Neural progenitor cell (in vitro differentiated cells): ENCODE results near the gene HIP1R. TPM values are rescaled to one million over a fixed set of nuclear protein-coding genes. Genes with fewer than 3 reads are reported as not detected.

Experiments used
- DNase-seq: peaks from one replicate; pipeline ENCODE4 v3.0.0-alpha.2; 2016; ENCODE audit warnings: low spot score
- H2AFZ ChIP-seq: fragments of 200-600 bp; sonication (generic); replicated peaks from 2 replicates; pipeline ENCODE4 v1.6.1; 2016; ENCODE audit warnings: antibody characterized with exemption
- H3F3A ChIP-seq: fragments of 200-600 bp; sonication (generic); 2 replicates; pipeline ENCODE4 v1.6.1; 2016; ENCODE audit warnings: antibody characterized with exemption, low read depth
- H3K27ac ChIP-seq: fragments of 200-600 bp; sonication (generic); 2 replicates; pipeline ENCODE4 v1.5.1; 2016; ENCODE audit warnings: mild to moderate bottlenecking
- H3K27me3 ChIP-seq: fragments of 200-600 bp; sonication (generic); 2 replicates; pipeline ENCODE4 v1.6.1; 2016; ENCODE audit warnings: mild to moderate bottlenecking, moderate library complexity
- H3K36me3 ChIP-seq: fragments of 200-600 bp; sonication (generic); 2 replicates; pipeline ENCODE4 v1.5.1; 2016
- H3K4me1 ChIP-seq: fragments of 200-600 bp; sonication (generic); 2 replicates; pipeline ENCODE4 v1.6.1; 2016; ENCODE audit warnings: mixed run types
- H3K4me2 ChIP-seq: fragments of 200-600 bp; sonication (generic); 2 replicates; pipeline ENCODE4 v1.6.1; 2016
- H3K4me3 ChIP-seq: fragments of 200-600 bp; sonication (generic); 2 replicates; pipeline ENCODE4 v1.5.1; 2016
- H3K79me2 ChIP-seq: fragments of 200-600 bp; sonication (generic); 2 replicates; pipeline ENCODE4 v1.6.1; 2016; ENCODE audit warnings: low read depth
- H3K9ac ChIP-seq: fragments of 200-600 bp; sonication (generic); 2 replicates; pipeline ENCODE4 v1.6.1; 2016
- H3K9me3 ChIP-seq: fragments of 200-600 bp; sonication (generic); 2 replicates; pipeline ENCODE4 v1.5.1; 2016; ENCODE audit warnings: low read depth
- H4K20me1 ChIP-seq: fragments of 200-600 bp; sonication (generic); 2 replicates; pipeline ENCODE4 v1.6.1; 2016; ENCODE audit warnings: low read depth
- H3K27ac Mint-ChIP-seq: 3 replicates; pipeline ENCODE4 v1.8.0; 2021; ENCODE audit warnings: mixed read lengths
- H3K27me3 Mint-ChIP-seq: 2 replicates; pipeline ENCODE4 v1.8.0; 2022; ENCODE audit warnings: low read depth, mild to moderate bottlenecking, inconsistent platforms, moderate library complexity, mixed read lengths; ENCODE audit not compliant: insufficient read depth
- H3K36me3 Mint-ChIP-seq: 3 replicates; pipeline ENCODE4 v1.8.0; 2021; ENCODE audit warnings: mixed read lengths
- H3K4me1 Mint-ChIP-seq: 3 replicates; pipeline ENCODE4 v1.8.0; 2021; ENCODE audit warnings: mixed read lengths
- H3K4me3 Mint-ChIP-seq: 3 replicates; pipeline ENCODE4 v1.8.0; 2021; ENCODE audit warnings: mild to moderate bottlenecking, moderate library complexity, mixed read lengths
- H3K9me3 Mint-ChIP-seq: 3 replicates; pipeline ENCODE4 v1.8.0; 2020; ENCODE audit warnings: mixed read lengths
- CTCF ChIP-seq: fragments of 200-600 bp; sonication (generic); IDR thresholded peaks from 2 replicates; pipeline ENCODE4 v1.5.1; 2017; ENCODE audit warnings: antibody characterized with exemption, mild to moderate bottlenecking
- EZH2 ChIP-seq: fragments of 200-600 bp; sonication (generic); IDR thresholded peaks from 2 replicates; pipeline ENCODE4 v1.6.1; 2017; ENCODE audit warnings: antibody characterized with exemption, mild to moderate bottlenecking, moderate library complexity
- EZH2phosphoT487 ChIP-seq: fragments of 200-600 bp; sonication (generic); IDR thresholded peaks from 2 replicates; pipeline ENCODE4 v1.6.1; 2017; ENCODE audit warnings: antibody characterized with exemption
- total RNA-seq: library from RNA; depleted of rRNA; stranded (reverse); fragments of >200 nt; gene quantifications from 2 replicates; pipeline ENCODE4 v1.2.3, GENCODE V29; 2015; ENCODE audit warnings: low replicate concordance

The HIP1R gene
- total RNA-seq, 1 donor from 2014 or later = 19.3 TPM

DNA sequence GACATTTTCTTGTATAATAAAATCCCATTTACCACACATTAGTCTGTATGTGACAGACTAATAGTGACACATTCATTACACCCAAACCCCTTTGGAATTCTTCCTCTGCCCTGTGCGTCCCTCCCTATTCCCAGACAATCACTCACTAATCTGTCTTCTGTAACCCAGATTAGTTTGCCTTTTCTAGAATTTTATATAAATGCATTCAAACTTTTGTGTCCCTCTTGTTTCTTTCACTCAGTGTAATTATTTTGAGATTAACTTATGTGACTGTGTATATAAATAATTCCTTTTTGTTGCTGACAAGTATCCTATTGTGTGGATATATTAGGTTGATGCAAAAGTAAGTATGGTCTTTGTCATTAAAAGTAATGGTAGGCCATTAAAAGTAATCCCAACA lies 27.6 kb upstream of the HIP1R start:
- Histone ChIP-seq H3K9me3 (no peaks in the 10 kb centered on the region), H3K79me2 (no peaks in the 10 kb centered on the region), H3K27ac (no peak overlapping the region), H3K4me2 (no peak overlapping the region), H3K27me3 (no peaks in the 10 kb centered on the region), H3K4me3 (no peak overlapping the region), H3F3A (no peaks in the 10 kb centered on the region), H4K20me1 (no peaks in the 10 kb centered on the region), H3K36me3 (no peaks in the 10 kb centered on the region), H3K9ac (no peak overlapping the region), H3K4me1 (no peaks in the 10 kb centered on the region), H2AFZ (no peak overlapping the region)
- no peaks in the 10 kb centered on the region for H3K9me3 Mint-ChIP-seq
- no peak for DNase-seq
- no peaks in the 10 kb centered on the region for H3K36me3 Mint-ChIP-seq
- H3K4me1 Mint-ChIP-seq = no peaks in the 10 kb centered on the region
- H3K27me3 Mint-ChIP-seq = no peaks in the 10 kb centered on the region
- H3K27ac Mint-ChIP-seq = no peak overlapping the region
- H3K4me3 Mint-ChIP-seq = no peak overlapping the region
- TF ChIP-seq CTCF (no peak), EZH2phosphoT487 (no peak), EZH2 (no peak)

GRCh38 chr12:122811777-122812176 lies 23.5 kb upstream of the HIP1R start:
- Mint-ChIP-seq H3K27me3 (no peaks in the 10 kb centered on the region), H3K4me3 (no peak overlapping the region), H3K27ac (no peak overlapping the region), H3K4me1 (no peaks in the 10 kb centered on the region), H3K36me3 (peaks cover 3% of the 10 kb centered on the region), H3K9me3 (no peaks in the 10 kb centered on the region)
- H3K4me3 ChIP-seq = no peak overlapping the region
- H3K9me3 ChIP-seq = no peaks in the 10 kb centered on the region
- H3K36me3 ChIP-seq = no peaks in the 10 kb centered on the region
- no peak overlapping the region for H3K9ac ChIP-seq
- no peaks in the 10 kb centered on the region for H3K27me3 ChIP-seq
- H3K4me2 ChIP-seq = no peak overlapping the region
- no peaks in the 10 kb centered on the region for H4K20me1 ChIP-seq
- H3F3A ChIP-seq = no peaks in the 10 kb centered on the region
- DNase-seq = no peak
- TF ChIP-seq EZH2 (no peak), EZH2phosphoT487 (no peak), CTCF (no peak)
- H3K27ac ChIP-seq = no peak overlapping the region
- H3K4me1 ChIP-seq = no peaks in the 10 kb centered on the region
- H3K79me2 ChIP-seq = no peaks in the 10 kb centered on the region
- no peak overlapping the region for H2AFZ ChIP-seq

GRCh38 chr12:122813310-122813713 lies 21.9 kb upstream of the HIP1R start:
- Histone ChIP-seq H3F3A (no peaks in the 10 kb centered on the region), H3K4me1 (no peaks in the 10 kb centered on the region), H3K27ac (no peak overlapping the region), H3K9ac (no peak overlapping the region), H3K4me3 (no peak overlapping the region), H3K79me2 (no peaks in the 10 kb centered on the region), H3K27me3 (no peaks in the 10 kb centered on the region), H3K9me3 (no peaks in the 10 kb centered on the region), H3K4me2 (no peak overlapping the region), H3K36me3 (no peaks in the 10 kb centered on the region), H2AFZ (no peak overlapping the region), H4K20me1 (no peaks in the 10 kb centered on the region)
- DNase-seq = no peak
- Mint-ChIP-seq H3K36me3 (peaks cover 3% of the 10 kb centered on the region), H3K4me1 (no peaks in the 10 kb centered on the region), H3K27ac (no peak overlapping the region), H3K4me3 (no peak overlapping the region), H3K27me3 (no peaks in the 10 kb centered on the region), H3K9me3 (no peaks in the 10 kb centered on the region)
- TF ChIP-seq EZH2phosphoT487 (no peak), CTCF (no peak), EZH2 (no peak)
